ENCODE data around the gene UBE4B.

DNA sequence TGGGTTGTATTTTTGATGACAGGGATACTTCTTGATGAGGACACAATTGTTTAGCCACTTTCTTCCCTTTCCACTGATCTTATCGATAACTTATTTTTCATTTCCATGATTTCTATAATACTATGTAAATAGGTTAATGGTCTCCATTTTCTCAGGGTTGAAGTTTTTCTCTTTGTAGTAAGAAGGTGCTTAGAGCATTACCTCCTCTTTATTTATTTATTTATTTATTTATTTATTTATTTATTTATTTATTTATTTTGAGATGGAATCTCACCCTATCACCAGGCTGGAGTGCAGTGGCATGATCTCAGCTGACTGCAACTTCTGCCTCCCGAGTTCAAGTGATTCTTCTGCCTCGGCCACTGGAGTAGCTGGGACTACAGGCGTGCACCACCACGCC, 70.4 kb downstream of the UBE4B start:
- TF ChIP-seq, protein P1, sequence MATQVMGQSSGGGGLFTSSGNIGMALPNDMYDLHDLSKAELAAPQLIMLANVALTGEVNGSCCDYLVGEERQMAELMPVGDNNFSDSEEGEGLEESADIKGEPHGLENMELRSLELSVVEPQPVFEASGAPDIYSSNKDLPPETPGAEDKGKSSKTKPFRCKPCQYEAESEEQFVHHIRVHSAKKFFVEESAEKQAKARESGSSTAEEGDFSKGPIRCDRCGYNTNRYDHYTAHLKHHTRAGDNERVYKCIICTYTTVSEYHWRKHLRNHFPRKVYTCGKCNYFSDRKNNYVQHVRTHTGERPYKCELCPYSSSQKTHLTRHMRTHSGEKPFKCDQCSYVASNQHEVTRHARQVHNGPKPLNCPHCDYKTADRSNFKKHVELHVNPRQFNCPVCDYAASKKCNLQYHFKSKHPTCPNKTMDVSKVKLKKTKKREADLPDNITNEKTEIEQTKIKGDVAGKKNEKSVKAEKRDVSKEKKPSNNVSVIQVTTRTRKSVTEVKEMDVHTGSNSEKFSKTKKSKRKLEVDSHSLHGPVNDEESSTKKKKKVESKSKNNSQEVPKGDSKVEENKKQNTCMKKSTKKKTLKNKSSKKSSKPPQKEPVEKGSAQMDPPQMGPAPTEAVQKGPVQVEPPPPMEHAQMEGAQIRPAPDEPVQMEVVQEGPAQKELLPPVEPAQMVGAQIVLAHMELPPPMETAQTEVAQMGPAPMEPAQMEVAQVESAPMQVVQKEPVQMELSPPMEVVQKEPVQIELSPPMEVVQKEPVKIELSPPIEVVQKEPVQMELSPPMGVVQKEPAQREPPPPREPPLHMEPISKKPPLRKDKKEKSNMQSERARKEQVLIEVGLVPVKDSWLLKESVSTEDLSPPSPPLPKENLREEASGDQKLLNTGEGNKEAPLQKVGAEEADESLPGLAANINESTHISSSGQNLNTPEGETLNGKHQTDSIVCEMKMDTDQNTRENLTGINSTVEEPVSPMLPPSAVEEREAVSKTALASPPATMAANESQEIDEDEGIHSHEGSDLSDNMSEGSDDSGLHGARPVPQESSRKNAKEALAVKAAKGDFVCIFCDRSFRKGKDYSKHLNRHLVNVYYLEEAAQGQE (IDR thresholded peaks at IDR 0.05; ENCODE audit: borderline replicate concordance) = no peak
- TF ChIP-seq, protein P1 (CRISPR knock-in tag; IDR thresholded peaks at IDR 0.05; ENCODE audit: low read depth) = no peak
- TF ChIP-seq, protein P2, sequence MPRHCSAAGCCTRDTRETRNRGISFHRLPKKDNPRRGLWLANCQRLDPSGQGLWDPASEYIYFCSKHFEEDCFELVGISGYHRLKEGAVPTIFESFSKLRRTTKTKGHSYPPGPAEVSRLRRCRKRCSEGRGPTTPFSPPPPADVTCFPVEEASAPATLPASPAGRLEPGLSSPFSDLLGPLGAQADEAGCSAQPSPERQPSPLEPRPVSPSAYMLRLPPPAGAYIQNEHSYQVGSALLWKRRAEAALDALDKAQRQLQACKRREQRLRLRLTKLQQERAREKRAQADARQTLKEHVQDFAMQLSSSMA (CRISPR knock-in tag; IDR thresholded peaks at IDR 0.05) = no peak
- TF ChIP-seq MAFF (IDR thresholded peaks at IDR 0.05; ENCODE audit: low read length) (no peak), AFF4 (CRISPR knock-in tag; IDR thresholded peaks at IDR 0.05) (no peak), ZNF79 (CRISPR knock-in tag; IDR thresholded peaks at IDR 0.05; ENCODE audit: low read depth) (no peak), JUN (IDR thresholded peaks at IDR 0.05; ENCODE audit: borderline replicate concordance, low read depth, low read length) (no peak), JUN (CRISPR knock-in tag; IDR thresholded peaks at IDR 0.05; ENCODE audit: borderline replicate concordance) (no peak), SMC3 (conservative IDR thresholded peaks at IDR 0.05; ENCODE audit: insufficient read depth, low read depth, low read length) (no peak), POLR2A (conservative IDR thresholded peaks at IDR 0.05) (no peak)

All from K562 (cell line).